Frontal cortex (tissue), 4 donors: ENCODE data around the gene CATSPERZ. TPM values are rescaled to one million over a fixed set of nuclear protein-coding genes. Genes with fewer than 3 reads are reported as not detected.
"Not testable (repeated sequence)": the region's sequence is repeated elsewhere in the genome, so short reads cannot be mapped to it uniquely, and the experiment has no call there.

Experiments used
- DNase-seq, 2 donors: peaks; one replicate each; pipeline ENCODE4 v3.0.0; 2012; ENCODE audit warnings: low spot score in 2 of 2
- FAIRE-seq: peaks from 2 replicates; lab custom pipeline; 2012; peaks lifted over from hg19 to GRCh38; lab: Jason Lieb, UNC
- total RNA-seq: library from RNA; depleted of rRNA; stranded (reverse); fragments of >200 nt; gene quantifications from one replicate; pipeline ENCODE4 v1.2.3, GENCODE V29; 2014
- donor health status: control.
- donor health status: control.
- donor health status: control.

CATSPERZ gene
- total RNA-seq, 1 donor from 2014 or later: 0.82 TPM

- no peak for FAIRE-seq
- DNase-seq: no peak
These were observed 16.6 kb downstream of the CATSPERZ start for GRCh38 chr11:64316672-64317324.

- DNase-seq (peak; percentile 92), FAIRE-seq (no peak)
These were observed 17.3 kb downstream of the CATSPERZ start, which contains the start of gene TRMT112 for GRCh38 chr11:64317325-64317960. Gene TRMT112, minus strand, starts transcription at chr11:64317559. Its CDS starts 33 bp downstream, at chr11:64317526.

GRCh38 chr11:64317961-64318765 lies 18.0 kb downstream of the CATSPERZ start, which contains the start of gene PRDX5:
Gene PRDX5, plus strand, starts transcription at chr11:64318121. Its CDS starts 95 bp downstream, at chr11:64318216.
- DNase-seq: peak; percentile 95 to 96
- no peak for FAIRE-seq

GRCh38 chr11:64318766-64319761 lies 18.9 kb downstream of the CATSPERZ start:
- no peak for DNase-seq
- FAIRE-seq: no peak

- no peak for DNase-seq
- no peak for FAIRE-seq
These were observed 20.4 kb downstream of the CATSPERZ start for GRCh38 chr11:64320556-64320955.

- FAIRE-seq (no peak), DNase-seq (no peak)
These were observed 20.9 kb downstream of the CATSPERZ start for GRCh38 chr11:64321026-64321425.

GRCh38 chr11:64321533-64321932 lies 21.4 kb downstream of the CATSPERZ start:
- no peak for FAIRE-seq
- no peak for DNase-seq

GRCh38 chr11:64322925-64323260 lies 22.7 kb downstream of the CATSPERZ start:
- FAIRE-seq (no peak), DNase-seq (no peak)

GRCh38 chr11:64323373-64323772 lies 23.2 kb downstream of the CATSPERZ start:
- no peak for DNase-seq
- FAIRE-seq: no peak

- not testable (repeated sequence) for DNase-seq, FAIRE-seq
These were observed 23.8 kb downstream of the CATSPERZ start for GRCh38 chr11:64323984-64324383.

- FAIRE-seq (no peak), DNase-seq (no peak)
These were observed 24.7 kb downstream of the CATSPERZ start for GRCh38 chr11:64324692-64325469.

GRCh38 chr11:64327375-64327774 lies 27.2 kb downstream of the CATSPERZ start:
- DNase-seq (no peak), FAIRE-seq (no peak)

- FAIRE-seq (no peak), DNase-seq (no peak)
These were observed 27.8 kb downstream of the CATSPERZ start for GRCh38 chr11:64327993-64328392.

GRCh38 chr11:64330888-64331287 lies 30.7 kb downstream of the CATSPERZ start:
- FAIRE-seq (no peak), DNase-seq (no peak)

GRCh38 chr11:64331569-64332371 lies 31.6 kb downstream of the CATSPERZ start:
- peak in 1 of 2 donors; percentile 67 for DNase-seq
- no peak for FAIRE-seq

- no peak for DNase-seq
- no peak for FAIRE-seq
These were observed 33.4 kb downstream of the CATSPERZ start for GRCh38 chr11:64333556-64333955.

- no peak for FAIRE-seq
These were observed 34.9 kb downstream of the CATSPERZ start for GRCh38 chr11:64334764-64335735.

More at GRCh38 chr11:64334764-64335735, 34.9 kb downstream of the CATSPERZ start:
- no peak for DNase-seq
